Measurements from ENCODE around the gene GMIP. TPM values are rescaled to one million over a fixed set of nuclear protein-coding genes. Genes with fewer than 3 reads are reported as not detected.

The GMIP gene
- total RNA-seq, 2 experiments from 2014 or later = 30.1 to 48.7 TPM

- H3K4me3 ChIP-seq (ENCODE audit: low read depth, low read length, poor library complexity, severe bottlenecking) = peak overlapping the region; percentile 88
- no TSS peak for BruUV-seq (replicated peaks)
- peaks cover 15% of the 10 kb centered on the region; the same call in 1 of the 2 replicates for H4K20me1 ChIP-seq (ENCODE audit: insufficient read depth, low read length)
- peaks cover 53% of the 10 kb centered on the region for H3K4me1 ChIP-seq (ENCODE audit: insufficient read depth, low read length, poor library complexity, severe bottlenecking)
- DNase-seq (ENCODE audit: low spot score) = no peak
- no peaks in the 10 kb centered on the region for H3K9me2 ChIP-seq (ENCODE audit: insufficient read depth, low read length)
- H2AFZ ChIP-seq (ENCODE audit: low read length) = no peak overlapping the region; the same call in 1 of the 2 replicates
- intact Hi-C loops (cut with micrococcal nuclease; ENCODE audit: unreplicated experiment) = loop anchor here (1.0 to 10.0 kb wide), 4 partner anchors 113 to 498 kb away; partner anchors contain the start of gene GATAD2A
- ChIA-PET CTCF (ENCODE audit: unreplicated experiment) (no interaction called here), POLR2A (interaction anchor here (1.2 kb wide), 1 partner anchor 203 kb away, joined by 5 read pairs; the partner anchor contains the start of gene ZNF253)
- H3K79me2 ChIP-seq (ENCODE audit: insufficient read depth, low read depth, low read length) = peaks cover 34% of the 10 kb centered on the region
- TF ChIP-seq, protein P1, sequence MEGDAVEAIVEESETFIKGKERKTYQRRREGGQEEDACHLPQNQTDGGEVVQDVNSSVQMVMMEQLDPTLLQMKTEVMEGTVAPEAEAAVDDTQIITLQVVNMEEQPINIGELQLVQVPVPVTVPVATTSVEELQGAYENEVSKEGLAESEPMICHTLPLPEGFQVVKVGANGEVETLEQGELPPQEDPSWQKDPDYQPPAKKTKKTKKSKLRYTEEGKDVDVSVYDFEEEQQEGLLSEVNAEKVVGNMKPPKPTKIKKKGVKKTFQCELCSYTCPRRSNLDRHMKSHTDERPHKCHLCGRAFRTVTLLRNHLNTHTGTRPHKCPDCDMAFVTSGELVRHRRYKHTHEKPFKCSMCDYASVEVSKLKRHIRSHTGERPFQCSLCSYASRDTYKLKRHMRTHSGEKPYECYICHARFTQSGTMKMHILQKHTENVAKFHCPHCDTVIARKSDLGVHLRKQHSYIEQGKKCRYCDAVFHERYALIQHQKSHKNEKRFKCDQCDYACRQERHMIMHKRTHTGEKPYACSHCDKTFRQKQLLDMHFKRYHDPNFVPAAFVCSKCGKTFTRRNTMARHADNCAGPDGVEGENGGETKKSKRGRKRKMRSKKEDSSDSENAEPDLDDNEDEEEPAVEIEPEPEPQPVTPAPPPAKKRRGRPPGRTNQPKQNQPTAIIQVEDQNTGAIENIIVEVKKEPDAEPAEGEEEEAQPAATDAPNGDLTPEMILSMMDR (conservative IDR thresholded peaks at IDR 0.05; ENCODE audit: low read length) = no peak
- TF ChIP-seq EZH2phosphoT487 (IDR thresholded peaks at IDR 0.05; ENCODE audit: borderline replicate concordance, low read depth, low read length) = no peak
- no peaks in the 10 kb centered on the region for H3K9me3 ChIP-seq (ENCODE audit: low read length)
- H3K36me3 ChIP-seq (ENCODE audit: insufficient read depth, low read length) = peaks cover 32% of the 10 kb centered on the region
- peak overlapping the region; percentile 88 for H3K27ac ChIP-seq (ENCODE audit: low read depth, low read length, poor library complexity, severe bottlenecking)
- peak overlapping the region; percentile 82 for H3K4me2 ChIP-seq (ENCODE audit: low read length)
Measured at GRCh38 chr19:19662871-19663255, 19.4 kb upstream of the GMIP start.

DNA sequence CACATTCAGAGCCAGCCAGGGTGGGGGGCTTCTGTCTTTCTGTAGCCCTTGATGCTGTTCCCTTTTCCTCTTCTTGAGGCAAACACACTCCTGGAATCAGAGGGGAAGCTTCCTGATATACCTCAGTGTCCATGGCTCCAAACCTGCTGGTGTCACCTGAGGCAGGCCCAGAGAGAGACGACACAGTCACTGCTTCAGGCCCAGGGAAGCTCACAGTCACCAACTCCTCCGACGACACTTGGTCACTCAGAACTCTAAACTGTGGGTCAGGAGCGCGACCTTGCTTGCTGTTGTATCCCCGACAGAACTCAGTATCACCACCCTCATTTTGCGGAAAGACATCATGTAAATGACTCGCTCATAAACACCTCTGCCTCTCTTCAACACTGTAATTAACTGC, 18.9 kb upstream of the GMIP start:
- Histone ChIP-seq H4K20me1 (ENCODE audit: insufficient read depth, low read length) (peaks cover 15% of the 10 kb centered on the region; the same call in 1 of the 2 replicates), H3K79me2 (ENCODE audit: insufficient read depth, low read depth, low read length) (peaks cover 34% of the 10 kb centered on the region), H3K9me2 (ENCODE audit: insufficient read depth, low read length) (no peaks in the 10 kb centered on the region), H3K4me2 (ENCODE audit: low read length) (peak overlapping the region; percentile 82), H3K4me3 (ENCODE audit: low read depth, low read length, poor library complexity, severe bottlenecking) (peak overlapping the region; percentile 88), H3K36me3 (ENCODE audit: insufficient read depth, low read length) (peaks cover 37% of the 10 kb centered on the region), H3K9me3 (ENCODE audit: low read length) (no peaks in the 10 kb centered on the region), H3K4me1 (ENCODE audit: insufficient read depth, low read length, poor library complexity, severe bottlenecking) (peaks cover 48% of the 10 kb centered on the region), H2AFZ (ENCODE audit: low read length) (no peak overlapping the region), H3K27ac (ENCODE audit: low read depth, low read length, poor library complexity, severe bottlenecking) (peak overlapping the region; percentile 88)
- TSS peak; percentile 78 for BruUV-seq (replicated peaks)
- ChIA-PET CTCF (ENCODE audit: unreplicated experiment) (no interaction called here), POLR2A (interaction anchor here (0.8 to 1.2 kb wide), 4 partner anchors 9 to 203 kb away, joined by 3 to 5 read pairs (median 4); partner anchors contain the start of gene ZNF253)
- TF ChIP-seq, protein P1 (conservative IDR thresholded peaks at IDR 0.05; ENCODE audit: low read length) = no peak
- TF ChIP-seq EZH2phosphoT487 (IDR thresholded peaks at IDR 0.05; ENCODE audit: borderline replicate concordance, low read depth, low read length) = no peak
- DNase-seq (ENCODE audit: low spot score) = peak; percentile 21
- intact Hi-C loops (cut with micrococcal nuclease; ENCODE audit: unreplicated experiment) = loop anchor here (10.0 kb wide), 2 partner anchors 258 to 498 kb away; partner anchors contain the start of gene GATAD2A

DNA sequence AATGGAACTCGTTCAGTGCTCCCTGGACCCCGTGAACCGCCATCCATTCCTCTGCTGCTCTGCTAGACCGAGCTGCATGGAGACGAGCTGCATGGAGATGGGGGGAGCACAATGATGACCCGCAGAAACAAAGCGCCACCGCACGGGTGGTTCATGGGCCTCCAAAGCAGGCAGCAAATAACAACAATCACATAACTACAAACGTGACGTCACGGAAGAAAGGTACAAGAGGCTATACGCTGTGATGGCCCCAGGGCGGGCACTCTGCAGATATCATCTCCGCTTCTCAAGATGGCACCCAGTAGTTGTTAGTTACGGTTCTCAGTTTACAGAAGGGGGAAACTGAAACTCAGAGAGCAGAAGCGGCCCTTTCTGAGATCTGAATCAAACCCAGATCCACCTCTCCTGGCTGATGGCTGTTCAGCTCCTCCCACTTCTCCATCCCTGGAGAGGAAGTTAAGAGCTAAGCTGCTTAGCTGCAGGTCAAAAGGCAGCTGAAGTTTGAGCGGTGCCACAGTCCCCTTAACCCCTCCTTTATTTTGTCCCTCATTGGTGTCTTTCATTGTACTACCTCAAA, 18.3 kb upstream of the GMIP start:
- DNase-seq (ENCODE audit: low spot score) = peak; percentile 89
- POLR2A ChIA-PET = interaction anchor here (0.8 to 1.5 kb wide), 5 partner anchors 9 to 204 kb away, joined by 3 to 5 read pairs (median 4); partner anchors contain the start of gene ZNF253
- H3K4me1 ChIP-seq (ENCODE audit: insufficient read depth, low read length, poor library complexity, severe bottlenecking) = peaks cover 42% of the 10 kb centered on the region
- peak overlapping the region; percentile 82 for H3K4me2 ChIP-seq (ENCODE audit: low read length)
- no peak for TF ChIP-seq EZH2phosphoT487 (IDR thresholded peaks at IDR 0.05; ENCODE audit: borderline replicate concordance, low read depth, low read length)
- TF ChIP-seq, protein P1 (conservative IDR thresholded peaks at IDR 0.05; ENCODE audit: low read length) = no peak
- H3K9me3 ChIP-seq (ENCODE audit: low read length) = no peaks in the 10 kb centered on the region
- no peak overlapping the region for H2AFZ ChIP-seq (ENCODE audit: low read length)
- no peaks in the 10 kb centered on the region for H3K9me2 ChIP-seq (ENCODE audit: insufficient read depth, low read length)
- CTCF ChIA-PET (ENCODE audit: unreplicated experiment) = no interaction called here
- H3K36me3 ChIP-seq (ENCODE audit: insufficient read depth, low read length) = peaks cover 43% of the 10 kb centered on the region
- no TSS peak for BruUV-seq (replicated peaks)
- peaks cover 15% of the 10 kb centered on the region; the same call in 1 of the 2 replicates for H4K20me1 ChIP-seq (ENCODE audit: insufficient read depth, low read length)
- peaks cover 34% of the 10 kb centered on the region for H3K79me2 ChIP-seq (ENCODE audit: insufficient read depth, low read depth, low read length)
- peak overlapping the region; percentile 88 for H3K4me3 ChIP-seq (ENCODE audit: low read depth, low read length, poor library complexity, severe bottlenecking)
- peak overlapping the region; percentile 88 for H3K27ac ChIP-seq (ENCODE audit: low read depth, low read length, poor library complexity, severe bottlenecking)
- intact Hi-C loops (cut with micrococcal nuclease; ENCODE audit: unreplicated experiment) = loop anchor here (10.0 kb wide), 2 partner anchors 257 to 497 kb away; partner anchors contain the start of gene GATAD2A

All from OCI-LY7 (cell line).